ENCODE results near the gene BAZ1B. TPM values are rescaled to one million over a fixed set of nuclear protein-coding genes. Genes with fewer than 3 reads are reported as not detected.

Gene BAZ1B
- total RNA-seq, 1 experiment from 2014 or later = 66.3 TPM

DNA sequence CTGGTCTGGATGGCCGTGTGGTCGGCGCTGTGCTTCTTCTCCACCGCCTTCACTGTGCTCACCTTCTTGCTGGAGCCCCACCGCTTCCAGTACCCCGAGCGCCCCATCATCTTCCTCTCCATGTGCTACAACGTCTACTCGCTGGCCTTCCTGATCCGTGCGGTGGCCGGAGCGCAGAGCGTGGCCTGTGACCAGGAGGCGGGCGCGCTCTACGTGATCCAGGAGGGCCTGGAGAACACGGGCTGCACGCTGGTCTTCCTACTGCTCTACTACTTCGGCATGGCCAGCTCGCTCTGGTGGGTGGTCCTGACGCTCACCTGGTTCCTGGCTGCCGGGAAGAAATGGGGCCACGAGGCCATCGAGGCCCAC lies 87.4 kb downstream of the BAZ1B start:
- CTCF ChIA-PET = interaction anchor here (5.8 kb wide), 1 partner anchor 110 kb away, joined by 26 read pairs; no protein-coding TSS in a partner anchor
- H3K27me3 Mint-ChIP-seq (ENCODE audit: low read depth) = peaks cover 14% of the 10 kb centered on the region
- DNase-seq (ENCODE audit: low spot score) = no peak
- POLR2A ChIA-PET = no interaction called here
- H3K4me1 Mint-ChIP-seq = peaks cover 4% of the 10 kb centered on the region; the same call in 1 of the 2 replicates
- ATAC-seq = no peak
- peaks cover 5% of the 10 kb centered on the region for H3K36me3 Mint-ChIP-seq
- H3K4me3 Mint-ChIP-seq = peak overlapping the region; percentile 41
- H3K27ac Mint-ChIP-seq = no peak overlapping the region; the same call in 1 of the 2 replicates
- no peaks in the 10 kb centered on the region for H3K9me3 Mint-ChIP-seq
- no peak for TF ChIP-seq ZNF138 (CRISPR knock-in tag; conservative IDR thresholded peaks at IDR 0.05)
- no peak for TF ChIP-seq TCF7 (CRISPR knock-in tag; IDR thresholded peaks at IDR 0.05; ENCODE audit: low read depth)
- TF ChIP-seq NR2C2 (CRISPR knock-in tag; IDR thresholded peaks at IDR 0.05) = no peak
- TF ChIP-seq SOX15 (CRISPR knock-in tag; IDR thresholded peaks at IDR 0.05) = no peak
- no peak for TF ChIP-seq NR1H2 (CRISPR knock-in tag; IDR thresholded peaks at IDR 0.05)
- TF ChIP-seq, protein P1, sequence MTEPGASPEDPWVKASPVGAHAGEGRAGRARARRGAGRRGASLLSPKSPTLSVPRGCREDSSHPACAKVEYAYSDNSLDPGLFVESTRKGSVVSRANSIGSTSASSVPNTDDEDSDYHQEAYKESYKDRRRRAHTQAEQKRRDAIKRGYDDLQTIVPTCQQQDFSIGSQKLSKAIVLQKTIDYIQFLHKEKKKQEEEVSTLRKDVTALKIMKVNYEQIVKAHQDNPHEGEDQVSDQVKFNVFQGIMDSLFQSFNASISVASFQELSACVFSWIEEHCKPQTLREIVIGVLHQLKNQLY (CRISPR knock-in tag; IDR thresholded peaks at IDR 0.05) = no peak
- no peak for TF ChIP-seq ELF4 (CRISPR knock-in tag; IDR thresholded peaks at IDR 0.05; ENCODE audit: low read depth)
- TF ChIP-seq NFATC4 (CRISPR knock-in tag; IDR thresholded peaks at IDR 0.05) = no peak
- TF ChIP-seq MYBL2 (CRISPR knock-in tag; IDR thresholded peaks at IDR 0.05) = no peak
- TF ChIP-seq, protein P2, sequence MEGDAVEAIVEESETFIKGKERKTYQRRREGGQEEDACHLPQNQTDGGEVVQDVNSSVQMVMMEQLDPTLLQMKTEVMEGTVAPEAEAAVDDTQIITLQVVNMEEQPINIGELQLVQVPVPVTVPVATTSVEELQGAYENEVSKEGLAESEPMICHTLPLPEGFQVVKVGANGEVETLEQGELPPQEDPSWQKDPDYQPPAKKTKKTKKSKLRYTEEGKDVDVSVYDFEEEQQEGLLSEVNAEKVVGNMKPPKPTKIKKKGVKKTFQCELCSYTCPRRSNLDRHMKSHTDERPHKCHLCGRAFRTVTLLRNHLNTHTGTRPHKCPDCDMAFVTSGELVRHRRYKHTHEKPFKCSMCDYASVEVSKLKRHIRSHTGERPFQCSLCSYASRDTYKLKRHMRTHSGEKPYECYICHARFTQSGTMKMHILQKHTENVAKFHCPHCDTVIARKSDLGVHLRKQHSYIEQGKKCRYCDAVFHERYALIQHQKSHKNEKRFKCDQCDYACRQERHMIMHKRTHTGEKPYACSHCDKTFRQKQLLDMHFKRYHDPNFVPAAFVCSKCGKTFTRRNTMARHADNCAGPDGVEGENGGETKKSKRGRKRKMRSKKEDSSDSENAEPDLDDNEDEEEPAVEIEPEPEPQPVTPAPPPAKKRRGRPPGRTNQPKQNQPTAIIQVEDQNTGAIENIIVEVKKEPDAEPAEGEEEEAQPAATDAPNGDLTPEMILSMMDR (IDR thresholded peaks at IDR 0.05) = no peak
- no peak for TF ChIP-seq ZNF232 (CRISPR knock-in tag; IDR thresholded peaks at IDR 0.05)
- TF ChIP-seq GTF2I (CRISPR knock-in tag; conservative IDR thresholded peaks at IDR 0.05) = no peak
- TF ChIP-seq NR3C1 (CRISPR knock-in tag; conservative IDR thresholded peaks at IDR 0.05; ENCODE audit: low read depth) = no peak
- TF ChIP-seq ETV6 (CRISPR knock-in tag; IDR thresholded peaks at IDR 0.05) = no peak
- no peak for TF ChIP-seq FOXP1 (CRISPR knock-in tag; IDR thresholded peaks at IDR 0.05; ENCODE audit: borderline replicate concordance)
- no peak for TF ChIP-seq TEAD4 (CRISPR knock-in tag; IDR thresholded peaks at IDR 0.05)
- TF ChIP-seq, protein P3, sequence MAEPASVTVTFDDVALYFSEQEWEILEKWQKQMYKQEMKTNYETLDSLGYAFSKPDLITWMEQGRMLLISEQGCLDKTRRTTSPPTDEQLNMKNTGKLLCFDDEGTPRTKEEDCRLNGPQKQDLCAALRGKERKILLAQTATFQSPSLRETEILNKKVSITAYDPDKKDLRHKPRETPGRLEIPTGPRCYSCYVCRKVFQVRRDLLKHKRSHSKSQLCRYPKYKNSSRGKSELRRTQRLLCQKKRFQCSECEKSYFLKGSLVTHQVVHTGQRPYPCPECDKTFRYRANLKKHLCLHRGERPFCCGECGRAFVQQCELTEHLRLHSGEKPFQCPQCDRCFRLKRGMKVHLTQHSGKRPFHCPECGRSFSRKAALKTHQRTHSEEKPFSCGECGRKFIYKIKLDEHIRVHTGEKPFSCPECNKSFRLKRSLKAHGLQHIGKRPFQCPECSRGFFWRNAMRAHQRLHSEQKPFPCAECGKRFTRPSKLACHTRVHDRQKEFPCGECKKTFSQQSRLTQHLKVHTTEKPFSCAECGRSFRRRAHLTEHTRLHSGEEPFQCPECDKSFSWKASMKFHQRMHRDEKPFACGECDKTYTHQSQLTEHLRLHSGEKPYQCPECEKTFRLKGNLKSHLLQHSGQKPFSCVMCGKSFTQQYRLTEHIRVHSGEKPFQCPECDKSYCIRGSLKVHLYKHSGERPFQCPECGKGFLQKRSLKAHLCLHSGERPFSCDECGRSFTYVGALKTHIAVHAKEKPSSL (CRISPR knock-in tag; conservative IDR thresholded peaks at IDR 0.05) = no peak
- TF ChIP-seq TP53 (CRISPR knock-in tag; IDR thresholded peaks at IDR 0.05) = no peak
- TF ChIP-seq MXD4 (CRISPR knock-in tag; IDR thresholded peaks at IDR 0.05; ENCODE audit: borderline replicate concordance) = no peak
- TF ChIP-seq, protein P4, sequence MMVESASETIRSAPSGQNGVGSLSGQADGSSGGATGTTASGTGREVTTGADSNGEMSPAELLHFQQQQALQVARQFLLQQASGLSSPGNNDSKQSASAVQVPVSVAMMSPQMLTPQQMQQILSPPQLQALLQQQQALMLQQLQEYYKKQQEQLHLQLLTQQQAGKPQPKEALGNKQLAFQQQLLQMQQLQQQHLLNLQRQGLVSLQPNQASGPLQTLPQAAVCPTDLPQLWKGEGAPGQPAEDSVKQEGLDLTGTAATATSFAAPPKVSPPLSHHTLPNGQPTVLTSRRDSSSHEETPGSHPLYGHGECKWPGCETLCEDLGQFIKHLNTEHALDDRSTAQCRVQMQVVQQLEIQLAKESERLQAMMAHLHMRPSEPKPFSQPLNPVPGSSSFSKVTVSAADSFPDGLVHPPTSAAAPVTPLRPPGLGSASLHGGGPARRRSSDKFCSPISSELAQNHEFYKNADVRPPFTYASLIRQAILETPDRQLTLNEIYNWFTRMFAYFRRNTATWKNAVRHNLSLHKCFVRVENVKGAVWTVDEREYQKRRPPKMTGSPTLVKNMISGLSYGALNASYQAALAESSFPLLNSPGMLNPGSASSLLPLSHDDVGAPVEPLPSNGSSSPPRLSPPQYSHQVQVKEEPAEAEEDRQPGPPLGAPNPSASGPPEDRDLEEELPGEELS (CRISPR knock-in tag; IDR thresholded peaks at IDR 0.05) = no peak

Measured in WTC11 (cell line).